Measurements from ENCODE around the gene CEP85L. TPM values are rescaled to one million over a fixed set of nuclear protein-coding genes. Genes with fewer than 3 reads are reported as not detected.

The CEP85L gene
- 10.5 TPM for total RNA-seq
- long read RNA-seq, full-length matches to known transcripts = 2 of 6 reads
- long read RNA-seq, partial matches to known transcripts = 2 of 6 reads
- long read RNA-seq, other reads (novel, unspliced or antisense) = 2 of 6 reads

DNA sequence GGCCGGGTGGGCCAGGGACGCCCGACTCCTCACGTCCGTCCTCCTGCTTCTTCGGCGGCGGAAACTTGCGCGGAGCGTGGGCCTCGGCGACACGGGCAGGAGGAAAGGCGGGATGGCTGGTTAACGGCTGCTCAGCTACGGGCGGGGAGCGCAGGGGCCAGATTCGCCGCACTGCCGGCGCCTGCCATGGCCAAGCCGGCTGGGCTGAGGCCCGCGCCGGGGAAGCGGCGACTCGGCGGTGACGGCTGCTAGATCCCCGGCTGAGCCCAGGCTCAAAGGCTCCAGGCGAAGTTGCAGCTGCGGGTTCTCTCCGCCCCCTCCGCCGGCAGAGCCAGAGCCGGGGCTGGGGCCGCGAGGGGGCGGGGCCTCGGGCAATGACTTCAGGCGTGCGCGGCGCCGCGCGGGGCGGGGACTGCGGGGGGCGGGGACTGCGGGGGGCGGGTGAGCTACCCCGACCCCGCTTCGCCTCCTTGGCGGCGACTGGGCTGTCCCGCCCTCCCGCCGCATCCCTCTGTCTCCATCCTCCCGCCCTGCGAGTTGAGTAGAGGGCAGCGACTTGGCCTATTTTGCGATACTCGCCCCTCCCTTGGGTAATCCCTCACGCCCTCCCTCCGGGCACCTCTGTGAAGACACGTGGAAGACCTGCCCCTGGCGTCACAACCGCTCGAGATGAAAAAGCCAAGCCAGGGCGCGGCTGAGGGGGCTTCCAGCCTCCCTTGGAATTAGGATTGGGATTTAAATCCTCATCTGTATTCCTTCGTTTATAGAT, at the start of gene CEP85L:
TSS of gene CEP85L (minus strand) at position 310 of the 769 bp plus-strand sequence. CDS start 322 bp downstream, outside the sequence.
- Histone ChIP-seq H3K36me3 (no peaks in the 10 kb centered on the region), H3K27ac (peak within 1 kb of the TSS; percentile 90), H3K27me3 (no peaks in the 10 kb centered on the region), H3K9me3 (no peaks in the 10 kb centered on the region), H3K4me3 (peak within 1 kb of the TSS; percentile 90), H3K4me1 (peaks cover 21% of the 10 kb centered on the region)
- ATAC-seq = peak; percentile 99
- intact Hi-C loops (cut with DNase I) = no loop called here
- peak; percentile 95 for DNase-seq
- TF ChIP-seq, protein P1, sequence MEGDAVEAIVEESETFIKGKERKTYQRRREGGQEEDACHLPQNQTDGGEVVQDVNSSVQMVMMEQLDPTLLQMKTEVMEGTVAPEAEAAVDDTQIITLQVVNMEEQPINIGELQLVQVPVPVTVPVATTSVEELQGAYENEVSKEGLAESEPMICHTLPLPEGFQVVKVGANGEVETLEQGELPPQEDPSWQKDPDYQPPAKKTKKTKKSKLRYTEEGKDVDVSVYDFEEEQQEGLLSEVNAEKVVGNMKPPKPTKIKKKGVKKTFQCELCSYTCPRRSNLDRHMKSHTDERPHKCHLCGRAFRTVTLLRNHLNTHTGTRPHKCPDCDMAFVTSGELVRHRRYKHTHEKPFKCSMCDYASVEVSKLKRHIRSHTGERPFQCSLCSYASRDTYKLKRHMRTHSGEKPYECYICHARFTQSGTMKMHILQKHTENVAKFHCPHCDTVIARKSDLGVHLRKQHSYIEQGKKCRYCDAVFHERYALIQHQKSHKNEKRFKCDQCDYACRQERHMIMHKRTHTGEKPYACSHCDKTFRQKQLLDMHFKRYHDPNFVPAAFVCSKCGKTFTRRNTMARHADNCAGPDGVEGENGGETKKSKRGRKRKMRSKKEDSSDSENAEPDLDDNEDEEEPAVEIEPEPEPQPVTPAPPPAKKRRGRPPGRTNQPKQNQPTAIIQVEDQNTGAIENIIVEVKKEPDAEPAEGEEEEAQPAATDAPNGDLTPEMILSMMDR (IDR thresholded peaks at IDR 0.05) = no peak

DNA sequence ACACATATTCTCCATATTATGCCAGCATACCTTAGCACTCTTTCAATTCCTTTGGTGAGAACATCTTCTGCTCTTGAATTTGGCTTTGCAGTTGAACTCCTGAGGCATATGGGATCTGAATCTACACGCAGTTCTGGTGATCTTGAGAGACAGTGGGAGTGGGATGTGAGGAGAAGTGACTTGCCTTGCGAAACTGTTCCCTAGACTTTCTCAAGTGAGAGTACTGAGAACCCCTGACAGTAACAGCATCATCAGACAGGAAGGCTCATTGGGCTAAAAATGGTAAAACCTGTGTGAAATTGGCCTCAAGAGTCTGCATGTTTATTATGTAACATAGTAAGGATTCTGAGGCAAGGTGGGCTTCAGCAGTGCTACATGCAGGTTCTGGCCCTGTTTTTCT, 49.1 kb upstream of the CEP85L start:
- DNase-seq (no peak), ATAC-seq (no peak)
- Histone ChIP-seq H3K27ac (no peak overlapping the region), H3K4me1 (peaks cover 5% of the 10 kb centered on the region), H3K36me3 (no peaks in the 10 kb centered on the region), H3K27me3 (no peaks in the 10 kb centered on the region), H3K9me3 (no peaks in the 10 kb centered on the region), H3K4me3 (no peak overlapping the region)
- TF ChIP-seq, protein P1 (IDR thresholded peaks at IDR 0.05) = no peak
- intact Hi-C loops (cut with DNase I) = no loop called here

DNA sequence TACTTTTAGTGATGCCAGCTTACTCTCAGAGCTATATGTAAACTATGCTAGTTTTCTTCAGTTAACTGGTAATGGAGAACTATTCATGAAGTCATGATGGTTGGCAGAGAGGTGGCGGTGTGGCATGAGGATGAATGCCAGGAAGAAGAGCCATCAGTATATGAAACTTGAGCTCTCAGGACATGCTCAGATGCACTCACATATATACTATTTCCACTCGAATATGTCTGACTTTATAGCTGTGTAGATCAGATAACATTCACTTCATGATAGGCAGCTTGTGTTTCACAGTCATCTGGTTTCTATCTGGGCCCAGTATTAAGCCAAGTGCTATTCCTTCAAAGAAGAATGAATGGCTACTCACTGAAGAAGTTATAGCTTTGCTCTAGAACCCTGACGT, 46.2 kb upstream of the CEP85L start:
- ATAC-seq = no peak

DNA sequence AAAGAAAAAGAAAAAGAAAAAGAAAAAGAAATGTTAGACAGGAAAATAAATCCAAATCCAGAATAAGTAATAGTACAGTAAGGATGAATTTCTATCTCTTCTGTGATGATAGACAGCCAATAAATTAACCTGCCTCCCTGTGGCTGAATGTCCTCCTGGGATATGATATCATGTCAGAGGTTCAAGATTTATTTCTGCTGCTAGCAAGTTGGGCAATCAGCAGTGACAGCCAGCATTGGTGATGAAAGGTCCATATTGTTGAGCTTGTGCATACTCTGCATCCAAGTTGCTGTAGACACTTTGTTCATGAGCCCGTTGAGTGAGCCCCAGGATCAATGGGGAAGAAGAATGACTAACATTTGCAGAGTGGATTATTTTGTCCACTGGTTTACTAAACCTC, 44.9 kb upstream of the CEP85L start:
- H3K27me3 ChIP-seq = no peaks in the 10 kb centered on the region
- no peaks in the 10 kb centered on the region for H3K9me3 ChIP-seq
- TF ChIP-seq, protein P1 (IDR thresholded peaks at IDR 0.05) = no peak
- ATAC-seq (no peak), DNase-seq (no peak)
- H3K36me3 ChIP-seq = no peaks in the 10 kb centered on the region
- no peak overlapping the region for H3K4me3 ChIP-seq
- intact Hi-C loops (cut with DNase I) = no loop called here
- no peak overlapping the region for H3K27ac ChIP-seq
- no peaks in the 10 kb centered on the region for H3K4me1 ChIP-seq

More for the DNA sequence above, 46.2 kb upstream of the CEP85L start:
- no peaks in the 10 kb centered on the region for H3K4me1 ChIP-seq
- H3K4me3 ChIP-seq = no peak overlapping the region
- intact Hi-C loops (cut with DNase I) = no loop called here
- TF ChIP-seq, protein P1 (IDR thresholded peaks at IDR 0.05) = no peak
- H3K9me3 ChIP-seq = no peaks in the 10 kb centered on the region
- DNase-seq = no peak
- no peaks in the 10 kb centered on the region for H3K27me3 ChIP-seq
- no peaks in the 10 kb centered on the region for H3K36me3 ChIP-seq
- no peak overlapping the region for H3K27ac ChIP-seq

DNA sequence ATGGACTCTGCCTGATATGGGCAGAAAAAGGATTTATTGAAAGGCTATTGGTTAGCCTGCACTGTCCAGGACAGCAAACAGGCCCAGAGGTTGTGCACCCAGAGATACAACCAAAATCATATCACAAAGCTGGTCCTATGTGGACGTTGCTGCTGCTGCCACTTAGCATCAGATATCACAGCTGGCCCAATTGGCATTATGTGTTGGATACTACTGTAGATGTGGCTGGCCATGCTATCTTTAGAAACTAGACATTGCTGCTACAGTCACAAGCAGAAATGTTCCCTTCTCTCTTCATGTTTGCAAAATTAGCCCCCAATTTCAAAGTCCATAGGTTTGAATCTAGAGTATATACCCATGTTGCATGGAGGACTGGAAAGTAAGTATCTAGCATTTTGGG, 42.2 kb upstream of the CEP85L start:
- TF ChIP-seq, protein P1 (IDR thresholded peaks at IDR 0.05) = no peak
- ATAC-seq (no peak), DNase-seq (no peak)
- H3K9me3 ChIP-seq = no peaks in the 10 kb centered on the region
- no peak overlapping the region for H3K4me3 ChIP-seq
- no peak overlapping the region for H3K27ac ChIP-seq
- H3K36me3 ChIP-seq = no peaks in the 10 kb centered on the region
- intact Hi-C loops (cut with DNase I) = no loop called here
- H3K27me3 ChIP-seq = no peaks in the 10 kb centered on the region
- no peaks in the 10 kb centered on the region for H3K4me1 ChIP-seq

Measured in upper lobe of right lung (tissue), 1 donor.